SJSA1 (cell line): ENCODE data around the gene ABCG2. TPM values are rescaled to one million over a fixed set of nuclear protein-coding genes. Genes with fewer than 3 reads are reported as not detected.

Experiments
- DNase-seq, 2 experiments: peaks; one replicate each; pipeline ENCODE4 v3.0.0-alpha.2; 2015 to 2020; ENCODE audit warnings: low spot score in 2 of 2, low read depth in 1 of 2
- H3K27ac ChIP-seq: fragments of 250-450 bp; sonication (Bioruptor Pico); 2 replicates; pipeline ENCODE4 v1.5.1; 2020; ENCODE audit warnings: mild to moderate bottlenecking, moderate library complexity
- H3K27me3 ChIP-seq: fragments of 250-450 bp; sonication (Bioruptor Pico); replicated peaks from 2 replicates; pipeline ENCODE4 v1.5.1; 2020; ENCODE audit warnings: mild to moderate bottlenecking, moderate library complexity
- H3K36me3 ChIP-seq: fragments of 250-450 bp; sonication (Bioruptor Pico); 2 replicates; pipeline ENCODE4 v1.5.1; 2020; ENCODE audit warnings: mild to moderate bottlenecking
- H3K4me1 ChIP-seq: fragments of 250-450 bp; sonication (Bioruptor Pico); replicated peaks from 2 replicates; pipeline ENCODE4 v1.6.1; 2021; ENCODE audit warnings: mild to moderate bottlenecking
- H3K4me3 ChIP-seq: fragments of 250-450 bp; sonication (Bioruptor Pico); 2 replicates; pipeline ENCODE4 v1.5.1; 2020; ENCODE audit warnings: mild to moderate bottlenecking
- H3K9me3 ChIP-seq: fragments of 250-450 bp; sonication (Bioruptor Pico); replicated peaks from 2 replicates; pipeline ENCODE4 v1.5.1; 2020; ENCODE audit warnings: mild to moderate bottlenecking
- total RNA-seq: library from RNA; depleted of rRNA; stranded (reverse); fragments of >200 nt; shearing (Covaris generic); gene quantifications from 2 replicates; pipeline ENCODE4 v1.2.3, GENCODE V29; 2014

ABCG2 gene
- total RNA-seq, 1 experiment from 2014 or later, result 14.5 TPM

GRCh38 chr4:88062843-88063242 is 95.6 kb downstream of the ABCG2 start:
- H3K27ac ChIP-seq, result no peak overlapping the region
- no peak overlapping the region for H3K4me3 ChIP-seq
- H3K4me1 ChIP-seq, result no peaks in the 10 kb centered on the region
- H3K9me3 ChIP-seq, result no peaks in the 10 kb centered on the region
- H3K36me3 ChIP-seq, result peaks cover 62% of the 10 kb centered on the region
- no peaks in the 10 kb centered on the region for H3K27me3 ChIP-seq
- no peak for DNase-seq

- no peak for DNase-seq
- no peaks in the 10 kb centered on the region for H3K4me1 ChIP-seq
- H3K9me3 ChIP-seq, result no peaks in the 10 kb centered on the region
- H3K4me3 ChIP-seq, result no peak overlapping the region
- no peak overlapping the region for H3K27ac ChIP-seq
- H3K27me3 ChIP-seq, result no peaks in the 10 kb centered on the region
- peaks cover 58% of the 10 kb centered on the region for H3K36me3 ChIP-seq
Measured at GRCh38 chr4:88062311-88062710, 96.1 kb downstream of the ABCG2 start.

GRCh38 chr4:88060431-88060830 is 98.0 kb downstream of the ABCG2 start:
- no peaks in the 10 kb centered on the region for H3K27me3 ChIP-seq
- H3K4me3 ChIP-seq, result no peak overlapping the region
- DNase-seq, result no peak
- no peak overlapping the region for H3K27ac ChIP-seq
- no peaks in the 10 kb centered on the region for H3K9me3 ChIP-seq
- peaks cover 55% of the 10 kb centered on the region for H3K36me3 ChIP-seq
- H3K4me1 ChIP-seq, result no peaks in the 10 kb centered on the region

- no peak overlapping the region for H3K27ac ChIP-seq
- H3K36me3 ChIP-seq, result peaks cover 49% of the 10 kb centered on the region
- no peaks in the 10 kb centered on the region for H3K9me3 ChIP-seq
- no peak for DNase-seq
- H3K4me1 ChIP-seq, result no peaks in the 10 kb centered on the region
- no peaks in the 10 kb centered on the region for H3K27me3 ChIP-seq
- no peak overlapping the region for H3K4me3 ChIP-seq
Measured at GRCh38 chr4:88059766-88060165, 98.7 kb downstream of the ABCG2 start.

GRCh38 chr4:88058295-88058694 is 100.1 kb downstream of the ABCG2 start:
- H3K9me3 ChIP-seq, result no peaks in the 10 kb centered on the region
- peaks cover 37% of the 10 kb centered on the region for H3K36me3 ChIP-seq
- no peak for DNase-seq
- no peaks in the 10 kb centered on the region for H3K4me1 ChIP-seq
- no peak overlapping the region for H3K4me3 ChIP-seq
- H3K27ac ChIP-seq, result no peak overlapping the region
- H3K27me3 ChIP-seq, result no peaks in the 10 kb centered on the region

- no peak overlapping the region for H3K27ac ChIP-seq
- DNase-seq, result no peak
- H3K4me3 ChIP-seq, result no peak overlapping the region
- no peaks in the 10 kb centered on the region for H3K9me3 ChIP-seq
- H3K4me1 ChIP-seq, result no peaks in the 10 kb centered on the region
- no peaks in the 10 kb centered on the region for H3K27me3 ChIP-seq
- H3K36me3 ChIP-seq, result peaks cover 50% of the 10 kb centered on the region
Measured at GRCh38 chr4:88054901-88055300, 103.5 kb downstream of the ABCG2 start.

- DNase-seq, result no peak
Measured at GRCh38 chr4:88054229-88054628, 104.2 kb downstream of the ABCG2 start.

GRCh38 chr4:88045021-88045420 is 113.4 kb downstream of the ABCG2 start:
- peaks cover 10% of the 10 kb centered on the region for H3K4me1 ChIP-seq
- peaks cover 88% of the 10 kb centered on the region for H3K36me3 ChIP-seq
- no peaks in the 10 kb centered on the region for H3K27me3 ChIP-seq
- H3K9me3 ChIP-seq, result no peaks in the 10 kb centered on the region
- no peak overlapping the region for H3K27ac ChIP-seq
- no peak for DNase-seq
- H3K4me3 ChIP-seq, result no peak overlapping the region

More at GRCh38 chr4:88054229-88054628, 104.2 kb downstream of the ABCG2 start:
- Histone ChIP-seq H3K4me3 (no peak overlapping the region), H3K9me3 (no peaks in the 10 kb centered on the region), H3K27me3 (no peaks in the 10 kb centered on the region), H3K27ac (no peak overlapping the region), H3K36me3 (peaks cover 48% of the 10 kb centered on the region), H3K4me1 (no peaks in the 10 kb centered on the region)

GRCh38 chr4:88043586-88044340 is 114.7 kb downstream of the ABCG2 start:
- DNase-seq, result no peak
- Histone ChIP-seq H3K9me3 (no peaks in the 10 kb centered on the region), H3K36me3 (peaks cover 95% of the 10 kb centered on the region), H3K4me3 (no peak overlapping the region), H3K4me1 (peaks cover 10% of the 10 kb centered on the region), H3K27me3 (no peaks in the 10 kb centered on the region), H3K27ac (no peak overlapping the region)

GRCh38 chr4:88043001-88043400 is 115.4 kb downstream of the ABCG2 start:
- no peaks in the 10 kb centered on the region for H3K27me3 ChIP-seq
- DNase-seq, result no peak
- no peak overlapping the region for H3K4me3 ChIP-seq
- no peak overlapping the region for H3K27ac ChIP-seq
- peaks cover 10% of the 10 kb centered on the region for H3K4me1 ChIP-seq
- H3K9me3 ChIP-seq, result no peaks in the 10 kb centered on the region
- peaks cover 95% of the 10 kb centered on the region for H3K36me3 ChIP-seq

GRCh38 chr4:88041626-88042025 is 116.8 kb downstream of the ABCG2 start:
- Histone ChIP-seq H3K36me3 (peaks cover 98% of the 10 kb centered on the region), H3K9me3 (no peaks in the 10 kb centered on the region), H3K27ac (no peak overlapping the region), H3K4me1 (peaks cover 10% of the 10 kb centered on the region), H3K4me3 (no peak overlapping the region), H3K27me3 (no peaks in the 10 kb centered on the region)
- DNase-seq, result no peak

- H3K27me3 ChIP-seq, result no peaks in the 10 kb centered on the region
Measured at GRCh38 chr4:88040707-88041106, 117.7 kb downstream of the ABCG2 start.

More at GRCh38 chr4:88040707-88041106, 117.7 kb downstream of the ABCG2 start:
- Histone ChIP-seq H3K27ac (no peak overlapping the region), H3K36me3 (peaks cover 99% of the 10 kb centered on the region), H3K4me1 (peaks cover 10% of the 10 kb centered on the region), H3K9me3 (no peaks in the 10 kb centered on the region), H3K4me3 (no peak overlapping the region)
- DNase-seq, result peak in 1 of 2 experiments; percentile 35
